Pancreas (tissue), 10 donors: ENCODE results near the gene PIRT. TPM values are rescaled to one million over a fixed set of nuclear protein-coding genes. Genes with fewer than 3 reads are reported as not detected.

Experiments used
- ATAC-seq, 4 donors: fragments of 200-7000 bp; cut with Tn5 transposase; one replicate each; pipeline versions ENCODE4 v1.8.0 to v1.9.1; 2020; ENCODE audit warnings: mild to moderate bottlenecking in 4 of 4, moderate library complexity in 4 of 4
- DNase-seq, 6 donors: peaks; one replicate each; pipeline ENCODE4 v3.0.0-alpha.2; 2020
- FAIRE-seq: peaks from 2 replicates; lab custom pipeline; 2012; peaks lifted over from hg19 to GRCh38; lab: Jason Lieb, UNC
- H3K27ac ChIP-seq, 4 donors: fragments of 200-600 bp; sonication (generic); 1 replicate in 3 of 4; 2 replicates in 1 of 4; pipeline versions ENCODE4 v1.5.0 to v1.8.0; 2020
- H3K27me3 ChIP-seq, 4 donors: fragments of 200-600 bp; one replicate each; pipeline ENCODE4 v1.8.0; 2021
- H3K36me3 ChIP-seq, 3 donors: fragments of 200-600 bp; sonication (generic) in 1 of 3; one replicate each; pipeline versions ENCODE4 v1.5.0 to v1.8.0; 2020 to 2021
- H3K4me1 ChIP-seq, 3 donors: fragments of 200-600 bp; one replicate each; pipeline ENCODE4 v1.8.0; 2021
- H3K4me3 ChIP-seq, 4 donors: fragments of 200-600 bp; sonication (generic) in 2 of 4; one replicate each; pipeline versions ENCODE4 v1.5.0 to v1.8.0; 2020 to 2021
- H3K9me3 ChIP-seq, 4 donors: fragments of 200-600 bp; one replicate each; pipeline ENCODE4 v1.8.0; 2021
- CTCF ChIP-seq, 4 donors: fragments of 200-600 bp; sonication (generic) in 3 of 4; IDR thresholded peaks; one replicate each; pipeline versions ENCODE4 v1.5.0 to v1.8.0; 2021; ENCODE audit warnings: antibody characterized with exemption in 4 of 4
- WGBS, 2 donors: extraction: QIAGEN DNeasy Blood & Tissue Kit; methylation state at CpG; one replicate each; pipeline ENCODE4 v1.1.7; 2013; 5-methylcytosine and 5-hydroxymethylcytosine counted together
- intact Hi-C, 3 donors: fragments of 100-400 bp; cut with DNase I; formaldehyde crosslinking; loops; one replicate each; pipeline versions ENCODE4 v1.11.1 to v1.14.2; 2022
- polyA plus RNA-seq, 2 donors: library from polyadenylated mRNA; stranded (reverse); fragments of 200-250 nt; gene quantifications; one replicate each; pipeline ENCODE4 v1.2.3, GENCODE V29; 2013
- total RNA-seq, 6 donors: library from RNA; stranded (reverse); fragmentation: NEBNext Ultra II Directional in 4 of 6; extraction: Animal tissue kit (Norgen Biotek cat#: 25700) in 4 of 6; gene quantifications; one replicate each; pipeline versions ENCODE4 v1.2.1 to v1.2.4, GENCODE V29; 2021 to 2023
- donor health status: healthy with polysubstance abuse.
- donor health status: DM: no; HTN: no; CAD: no; lungs with moderate emphysema.
- donor health status: DM: no; HTN: no; CAD: no.
- donor health status: control.
- donor health status: control.
- donor health status: Bipolar disorder and iron deficiency.
- donor health status: DM: yes; HTN: yes; CAD: no.
- donor health status: DM: no; HTN: no; CAD: no.
- donor health status: DM: no; HTN: no; CAD: no.
- donor health status: DM: yes; HTN: yes; CAD: no.

PIRT gene
- total and polyA plus RNA-seq, 8 donors = 0.03 to 0.28 (median 0.05) TPM; not detected in 3

GRCh38 chr17:10775058-10775457 lies 62.8 kb downstream of the PIRT start:
- H3K4me3 ChIP-seq = no peak overlapping the region
- 91 to 96% methylated on average over 4 of the region's 4 CpGs for WGBS, 2 donors
- FAIRE-seq = no peak
- H3K4me1 ChIP-seq = no peaks in the 10 kb centered on the region
- DNase-seq = no peak
- H3K27me3 ChIP-seq = no peaks in the 10 kb centered on the region
- no peak overlapping the region for H3K27ac ChIP-seq
- no peaks in the 10 kb centered on the region for H3K9me3 ChIP-seq
- H3K36me3 ChIP-seq = no peaks in the 10 kb centered on the region
- no peak for ATAC-seq
- no peak for TF ChIP-seq CTCF (IDR thresholded peaks at IDR 0.05)
- intact Hi-C loops = no loop called here

DNA sequence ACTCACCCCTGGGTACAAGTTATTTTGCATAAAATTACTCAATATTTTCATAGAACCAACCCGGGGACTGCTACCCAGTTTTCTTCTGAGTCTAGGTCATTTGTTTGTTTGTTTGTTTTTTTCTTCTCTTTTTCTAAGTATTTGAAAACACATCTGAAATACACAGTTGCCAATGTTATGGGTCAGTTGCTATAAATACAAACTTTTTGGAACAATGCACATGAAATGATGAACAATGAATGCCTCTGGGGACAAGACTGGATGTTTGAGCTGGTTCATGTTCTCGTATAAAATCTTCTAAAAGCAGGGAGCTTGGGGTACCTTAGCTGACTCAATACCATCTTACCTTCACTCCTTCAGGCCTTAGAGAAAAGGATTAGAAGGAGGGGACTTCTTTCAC lies 64.5 kb downstream of the PIRT start:
- ATAC-seq (no peak), FAIRE-seq (no peak), DNase-seq (no peak)
- no peak overlapping the region for H3K4me3 ChIP-seq
- no peak overlapping the region for H3K27ac ChIP-seq
- H3K9me3 ChIP-seq = no peaks in the 10 kb centered on the region
- H3K4me1 ChIP-seq = no peaks in the 10 kb centered on the region
- WGBS, 2 donors = 81 to 83% methylated on average over 2 of the region's 2 CpGs
- intact Hi-C loops = no loop called here
- no peak for TF ChIP-seq CTCF (IDR thresholded peaks at IDR 0.05)
- no peaks in the 10 kb centered on the region for H3K27me3 ChIP-seq
- no peaks in the 10 kb centered on the region for H3K36me3 ChIP-seq

Other genes starting within 250 kb of the PIRT start
- gene MYH3, start 180.8 kb downstream of the PIRT start, total RNA-seq = 1 to 10 TPM in 5 of 6 donors, under 1 TPM in 1; 0.63 to 2.6 (median 1.7) TPM
- 10 to 100 TPM; 13.2 to 13.5 TPM for gene MYH3, start 180.8 kb downstream of the PIRT start, polyA plus RNA-seq
- 10 to 100 TPM in 3 of 6 donors, 1 to 10 TPM in 3; 7.0 to 12.4 (median 9.9) TPM for gene SCO1, start 140.6 kb downstream of the PIRT start, total RNA-seq
- 1 to 10 TPM; 3.3 to 8.9 TPM for gene SCO1, start 140.6 kb downstream of the PIRT start, polyA plus RNA-seq
- gene ADPRM, start 140.5 kb downstream of the PIRT start, total RNA-seq = 1 to 10 TPM; 4.1 to 6.9 (median 4.3) TPM
- gene ADPRM, start 140.5 kb downstream of the PIRT start, polyA plus RNA-seq = 1 to 10 TPM; 6.5 to 6.8 TPM
- gene TMEM220, start 108.1 kb downstream of the PIRT start, total RNA-seq = 10 to 100 TPM in 1 of 6 donors, 1 to 10 TPM in 5; 3.0 to 12.4 (median 8.2) TPM
- 1 to 10 TPM; 6.2 to 9.2 TPM for gene TMEM220, start 108.1 kb downstream of the PIRT start, polyA plus RNA-seq
- under 1 TPM in 1 of 6 donors, not detected in 5; 0.13 TPM for gene TMEM238L, start 34.0 kb downstream of the PIRT start, total RNA-seq
- gene TMEM238L, start 34.0 kb downstream of the PIRT start, polyA plus RNA-seq = not detected